CD14-positive monocyte (primary cell): ENCODE results near the gene ADCY7. TPM values are rescaled to one million over a fixed set of nuclear protein-coding genes. Genes with fewer than 3 reads are reported as not detected.

Experiments
- DNase-seq, 3 donors: peaks; one replicate each; pipeline ENCODE4 v3.0.0-alpha.2; 2011 to 2022
- H2AFZ ChIP-seq: 2 replicates; pipeline ENCODE4 v1.6.0; 2012; ENCODE audit warnings: mild to moderate bottlenecking, low read depth, low read length, inconsistent platforms; ENCODE audit not compliant: insufficient read depth, poor library complexity, severe bottlenecking
- H3K27ac ChIP-seq, 2 donors: 1 replicate in 1 of 2; 2 replicates in 1 of 2; pipeline ENCODE4 v1.5.1; 2012 to 2013; ENCODE audit warnings: low read length in 2 of 2, control low read depth in 1 of 2, inconsistent platforms in 1 of 2, low read depth in 1 of 2, mild to moderate bottlenecking in 1 of 2
- H3K27me3 ChIP-seq, 2 donors: one replicate each; pipeline versions ENCODE4 v1.6.0 to v1.6.1; 2011 to 2013; ENCODE audit warnings: low read length in 2 of 2; ENCODE audit not compliant: control insufficient read depth in 2 of 2, insufficient read depth in 2 of 2
- H3K36me3 ChIP-seq, 2 donors: replicated peaks in 1 of 2; 1 replicate in 1 of 2; 2 replicates in 1 of 2; pipeline versions ENCODE4 v1.5.1 to v1.6.1; 2012 to 2013; ENCODE audit warnings: low read length in 2 of 2, control low read depth in 1 of 2, inconsistent platforms in 1 of 2, mild to moderate bottlenecking in 1 of 2; ENCODE audit not compliant: insufficient read depth in 2 of 2, control insufficient read depth in 1 of 2
- H3K4me1 ChIP-seq, 2 donors: 1 replicate in 1 of 2; 2 replicates in 1 of 2; pipeline versions ENCODE4 v1.5.1 to v1.6.1; 2012 to 2013; ENCODE audit warnings: low read length in 2 of 2, control low read depth in 1 of 2, inconsistent platforms in 1 of 2, mild to moderate bottlenecking in 1 of 2, moderate library complexity in 1 of 2; ENCODE audit not compliant: insufficient read depth in 2 of 2, control insufficient read depth in 1 of 2
- H3K4me2 ChIP-seq: replicated peaks from 2 replicates; pipeline ENCODE3; 2012; ENCODE audit warnings: low read length, moderate library complexity, mild to moderate bottlenecking; ENCODE audit not compliant: poor library complexity, severe bottlenecking; ENCODE audit errors: extremely low read depth
- H3K4me3 ChIP-seq, 3 experiments: fragments of 200-600 bp in 1 of 3; sonication (generic) in 1 of 3; replicated peaks in 1 of 3; 1 replicate in 2 of 3; 2 replicates in 1 of 3; pipeline ENCODE4 v1.5.1; 2011 to 2013; ENCODE audit warnings: low read length in 3 of 3, mild to moderate bottlenecking in 3 of 3, control low read depth in 2 of 3, low read depth in 2 of 3, inconsistent platforms in 1 of 3, moderate library complexity in 1 of 3
- H3K79me2 ChIP-seq: 2 replicates; pipeline ENCODE4 v1.6.0; 2012; ENCODE audit warnings: mild to moderate bottlenecking, control low read depth, inconsistent platforms, low read length, moderate library complexity; ENCODE audit not compliant: insufficient read depth
- H3K9ac ChIP-seq: 2 replicates; pipeline ENCODE4 v1.6.0; 2017; ENCODE audit warnings: low read length, mild to moderate bottlenecking; ENCODE audit not compliant: insufficient read depth, poor library complexity, severe bottlenecking
- H3K9me3 ChIP-seq, 2 donors: replicated peaks in 1 of 2; 1 replicate in 1 of 2; 2 replicates in 1 of 2; pipeline versions ENCODE4 v1.5.1 to v1.6.1; 2012 to 2013; ENCODE audit warnings: low read length in 2 of 2, control low read depth in 1 of 2; ENCODE audit not compliant: control insufficient read depth in 1 of 2, insufficient read depth in 1 of 2
- H4K20me1 ChIP-seq: 2 replicates; pipeline ENCODE4 v1.6.0; 2012; ENCODE audit warnings: mild to moderate bottlenecking, low read length, control low read depth, moderate library complexity; ENCODE audit not compliant: insufficient read depth
- H3K27ac Mint-ChIP-seq, 7 donors: one replicate each; pipeline ENCODE4 v1.8.0; 2020; ENCODE audit warnings: mild to moderate bottlenecking in 7 of 7, mixed read lengths in 7 of 7, moderate library complexity in 6 of 7, inconsistent platforms in 2 of 7
- H3K27me3 Mint-ChIP-seq, 3 donors: one replicate each; pipeline ENCODE4 v1.8.0; 2021 to 2022; ENCODE audit warnings: low read depth in 3 of 3, mild to moderate bottlenecking in 3 of 3, mixed read lengths in 3 of 3, moderate library complexity in 3 of 3, inconsistent platforms in 1 of 3
- H3K36me3 Mint-ChIP-seq, 2 donors: one replicate each; pipeline ENCODE4 v1.8.0; 2020; ENCODE audit warnings: mixed read lengths in 2 of 2, inconsistent platforms in 1 of 2, mild to moderate bottlenecking in 1 of 2
- H3K4me1 Mint-ChIP-seq: one replicate; pipeline ENCODE4 v1.8.0; 2020; ENCODE audit warnings: mild to moderate bottlenecking, mixed read lengths
- H3K4me3 Mint-ChIP-seq, 2 donors: one replicate each; pipeline ENCODE4 v1.8.0; 2020; ENCODE audit warnings: mild to moderate bottlenecking in 2 of 2, mixed read lengths in 2 of 2, moderate library complexity in 1 of 2
- H3K9me3 Mint-ChIP-seq, 7 donors: one replicate each; pipeline ENCODE4 v1.8.0; 2020 to 2022; ENCODE audit warnings: mixed read lengths in 7 of 7, mild to moderate bottlenecking in 6 of 7, moderate library complexity in 6 of 7, inconsistent platforms in 2 of 7
- CTCF ChIP-seq: fragments of 200-600 bp; IDR thresholded peaks from one replicate; pipeline ENCODE4 v1.8.0; 2022; ENCODE audit warnings: antibody characterized with exemption, mild to moderate bottlenecking
- WGBS: methylation state at CpG from one replicate; pipeline ENCODE4 v1.1.5; 2013; ENCODE audit warnings: missing lambda C conversion rate; ENCODE audit not compliant: insufficient coverage; 5-methylcytosine and 5-hydroxymethylcytosine counted together
- intact Hi-C, 2 donors: fragments of 100-400 bp; cut with micrococcal nuclease; formaldehyde crosslinking; loops; one replicate each; pipeline versions ENCODE4 v1.15.0 to v1.15.1; 2023
- polyA plus RNA-seq, 3 donors: library from polyadenylated mRNA; depleted of rRNA in 1 of 3; unstranded in 2 of 3; stranded (reverse) in 1 of 3; fragments of 300-500 nt in 2 of 3; fragments of >200 nt in 1 of 3; fragmentation: Illumina TruSeq in 2 of 3; gene quantifications; 1 replicate in 2 of 3; 2 replicates in 1 of 3; pipeline ENCODE4 v1.2.3, GENCODE V29; 2012 to 2021

Gene ADCY7
- polyA plus RNA-seq, 3 donors = 53.1 to 230 (median 91.5) TPM

GRCh38 chr16:50265716-50266336 lies 525 bp upstream of the ADCY7 start:
- H3K27ac ChIP-seq = peak overlapping the region; percentile 53 to 97
- no peak for DNase-seq
- intact Hi-C loops = loop anchor here in 1 of 2 donors (2.0 to 10.0 kb wide), 2 partner anchors 17 to 231 kb away; no protein-coding TSS in a partner anchor
- H3K36me3 ChIP-seq = no peaks in the 10 kb centered on the region
- H3K4me2 ChIP-seq = peak overlapping the region; percentile 95
- Mint-ChIP-seq H3K4me3 (peak overlapping the region; percentile 72 to 89), H3K27ac (peak overlapping the region; percentile 4 to 97 (median 85)), H3K4me1 (peaks cover 85% of the 10 kb centered on the region), H3K36me3 (peaks cover 10 to 11% of the 10 kb centered on the region in 2 donors), H3K27me3 (peaks cover 0 to 6% (median 1%) of the 10 kb centered on the region in 3 donors), H3K9me3 (peaks cover 0 to 3% (median 0%) of the 10 kb centered on the region in 7 donors)
- peak overlapping the region; percentile 86 for H3K9ac ChIP-seq
- peak overlapping the region; percentile 73 for H2AFZ ChIP-seq
- H3K4me1 ChIP-seq = peaks cover 70 to 81% of the 10 kb centered on the region in 2 donors
- no peaks in the 10 kb centered on the region for H3K9me3 ChIP-seq
- 54% methylated on average over 6 of the region's 10 CpGs for WGBS
- peak overlapping the region in 2 of 3 experiments; percentile 62 to 80 for H3K4me3 ChIP-seq
- no peaks in the 10 kb centered on the region for H4K20me1 ChIP-seq
- H3K27me3 ChIP-seq = no peaks in the 10 kb centered on the region
- peaks cover 78% of the 10 kb centered on the region for H3K79me2 ChIP-seq
- TF ChIP-seq CTCF = no peak

- H4K20me1 ChIP-seq = no peaks in the 10 kb centered on the region
- no peak for DNase-seq
- peaks cover 87% of the 10 kb centered on the region for H3K4me1 Mint-ChIP-seq
- peak overlapping the region; percentile 95 for H3K4me2 ChIP-seq
- no peak for TF ChIP-seq CTCF
- H3K4me3 Mint-ChIP-seq = peak overlapping the region; percentile 44 to 89
- intact Hi-C loops = loop anchor here (1.0 to 10.0 kb wide), 2 partner anchors 12 to 232 kb away; no protein-coding TSS in a partner anchor
- peaks cover 81% of the 10 kb centered on the region for H3K79me2 ChIP-seq
- WGBS = 48% methylated on average over 3 of the region's 8 CpGs
- H3K9ac ChIP-seq = peak overlapping the region; percentile 86
- peaks cover 75 to 84% of the 10 kb centered on the region in 2 donors for H3K4me1 ChIP-seq
- H3K9me3 Mint-ChIP-seq = peaks cover 0 to 3% (median 0%) of the 10 kb centered on the region in 7 donors
- H3K9me3 ChIP-seq = no peaks in the 10 kb centered on the region
- peak overlapping the region; percentile 85 to 97 (median 90) for H3K27ac Mint-ChIP-seq
- peak overlapping the region; percentile 53 to 97 for H3K27ac ChIP-seq
- H3K4me3 ChIP-seq = peak overlapping the region; percentile 40 to 80 (median 62)
- H3K27me3 Mint-ChIP-seq = peaks cover 0 to 6% (median 0%) of the 10 kb centered on the region in 3 donors
- H3K36me3 ChIP-seq = no peaks in the 10 kb centered on the region
- H3K27me3 ChIP-seq = no peaks in the 10 kb centered on the region
- peaks cover 11 to 16% of the 10 kb centered on the region in 2 donors for H3K36me3 Mint-ChIP-seq
- H2AFZ ChIP-seq = peak overlapping the region; percentile 35
Observed at GRCh38 chr16:50267151-50267631, 840 bp downstream of the ADCY7 start.
